ENCODE data around the gene NEDD4L. TPM values are rescaled to one million over a fixed set of nuclear protein-coding genes. Genes with fewer than 3 reads are reported as not detected.

Gene NEDD4L
- total and polyA plus RNA-seq, 2 donors (not counting 1 experiment from before 2014, with no cell fraction given) = 10.3 to 25.7 TPM

GRCh38 chr18:58288921-58289797 lies 245.1 kb downstream of the NEDD4L start:
- ATAC-seq (ENCODE audit: low read depth) (peak; percentile 33), DNase-seq (no peak)
- Histone ChIP-seq H2AFZ (ENCODE audit: insufficient read depth, low read depth, low read length, poor library complexity, severe bottlenecking) (no peak overlapping the region), H3K27ac (ENCODE audit: low read length in 2 of 2) (no peak overlapping the region), H3K4me1 (ENCODE audit: control insufficient read depth in 2 of 2, insufficient read depth in 2 of 2, low read length in 2 of 2) (peaks cover 9 to 10% of the 10 kb centered on the region in 2 donors), H3K4me2 (replicated peaks; ENCODE audit: low read depth, low read length, poor library complexity, severe bottlenecking) (no peak overlapping the region), H3K79me2 (ENCODE audit: control insufficient read depth, insufficient read depth, low read length) (no peaks in the 10 kb centered on the region), H3K9ac (ENCODE audit: low read length) (no peak overlapping the region), H3K36me3 (replicated peaks in 1 of 2; ENCODE audit: control extremely low read depth in 1 of 2, control insufficient read depth in 1 of 2, extremely low read depth in 1 of 2, insufficient read depth in 2 of 2, low read length in 1 of 2) (no peaks in the 10 kb centered on the region), H3K27me3 (replicated peaks in 1 of 4; ENCODE audit: control extremely low read depth in 1 of 4, control insufficient read depth in 3 of 4, insufficient read depth in 4 of 4, low read length in 3 of 4) (no peaks in the 10 kb centered on the region), H4K20me1 (ENCODE audit: control insufficient read depth, insufficient read depth, low read length, poor library complexity, severe bottlenecking) (no peaks in the 10 kb centered on the region), H3K9me3 (ENCODE audit: control extremely low read depth in 1 of 3, control insufficient read depth in 2 of 3, insufficient read depth in 1 of 3, low read length in 2 of 3) (no peaks in the 10 kb centered on the region), H3K4me3 (ENCODE audit: control extremely low read depth in 1 of 5, extremely low read depth in 1 of 5, insufficient read depth in 1 of 5, low read depth in 2 of 5, low read length in 4 of 5) (no peak overlapping the region)
- Mint-ChIP-seq H3K4me1 (peaks cover 28% of the 10 kb centered on the region), H3K9me3 (ENCODE audit: insufficient read depth) (no peaks in the 10 kb centered on the region), H3K27me3 (no peaks in the 10 kb centered on the region), H3K27ac (no peak overlapping the region), H3K4me3 (no peak overlapping the region)
- WGBS (ENCODE audit: insufficient coverage) = 72% methylated on average over 4 of the region's 10 CpGs
- ChIA-PET POLR2A (interaction anchor here (1.0 kb wide), 1 partner anchor 451 kb away, joined by 3 read pairs; no protein-coding TSS in a partner anchor), CTCF (interaction anchor here (0.7 kb wide), 1 partner anchor 30 kb away, joined by 3 read pairs; no protein-coding TSS in a partner anchor)
- intact Hi-C loops (cut with micrococcal nuclease) = no loop called here
- no peak for TF ChIP-seq CTCF (IDR thresholded peaks at IDR 0.05)
- no peak for TF ChIP-seq EZH2 (IDR thresholded peaks at IDR 0.05; ENCODE audit: borderline replicate concordance, insufficient read depth, low read depth, low read length, poor library complexity, severe bottlenecking)

- no peaks in the 10 kb centered on the region for H3K27me3 ChIP-seq (replicated peaks in 1 of 4; ENCODE audit: control extremely low read depth in 1 of 4, control insufficient read depth in 3 of 4, insufficient read depth in 4 of 4, low read length in 3 of 4)
- no peak overlapping the region for H2AFZ ChIP-seq (ENCODE audit: insufficient read depth, low read depth, low read length, poor library complexity, severe bottlenecking)
- H4K20me1 ChIP-seq (ENCODE audit: control insufficient read depth, insufficient read depth, low read length, poor library complexity, severe bottlenecking) = no peaks in the 10 kb centered on the region
- H3K4me3 Mint-ChIP-seq = no peak overlapping the region
- H3K27ac ChIP-seq (ENCODE audit: low read length in 2 of 2) = no peak overlapping the region
- ATAC-seq (ENCODE audit: low read depth) (no peak), DNase-seq (no peak)
- ChIA-PET POLR2A (interaction anchor here (1.0 kb wide), 1 partner anchor 452 kb away, joined by 3 read pairs; no protein-coding TSS in a partner anchor), CTCF (no interaction called here)
- no peak overlapping the region for H3K4me3 ChIP-seq (ENCODE audit: control extremely low read depth in 1 of 5, extremely low read depth in 1 of 5, insufficient read depth in 1 of 5, low read depth in 2 of 5, low read length in 4 of 5)
- intact Hi-C loops (cut with micrococcal nuclease) = no loop called here
- 95% methylated on average over 2 of the region's 5 CpGs for WGBS (ENCODE audit: insufficient coverage)
- H3K9me3 ChIP-seq (ENCODE audit: control extremely low read depth in 1 of 3, control insufficient read depth in 2 of 3, insufficient read depth in 1 of 3, low read length in 2 of 3) = no peaks in the 10 kb centered on the region
- H3K9ac ChIP-seq (ENCODE audit: low read length) = no peak overlapping the region
- H3K27me3 Mint-ChIP-seq = no peaks in the 10 kb centered on the region
- H3K27ac Mint-ChIP-seq = no peak overlapping the region
- H3K9me3 Mint-ChIP-seq (ENCODE audit: insufficient read depth) = no peaks in the 10 kb centered on the region
- H3K4me1 Mint-ChIP-seq = peaks cover 28% of the 10 kb centered on the region
- H3K4me1 ChIP-seq (ENCODE audit: control insufficient read depth in 2 of 2, insufficient read depth in 2 of 2, low read length in 2 of 2) = peaks cover 9 to 10% of the 10 kb centered on the region in 2 donors
- no peak overlapping the region for H3K4me2 ChIP-seq (replicated peaks; ENCODE audit: low read depth, low read length, poor library complexity, severe bottlenecking)
- no peaks in the 10 kb centered on the region for H3K79me2 ChIP-seq (ENCODE audit: control insufficient read depth, insufficient read depth, low read length)
- no peaks in the 10 kb centered on the region for H3K36me3 ChIP-seq (replicated peaks in 1 of 2; ENCODE audit: control extremely low read depth in 1 of 2, control insufficient read depth in 1 of 2, extremely low read depth in 1 of 2, insufficient read depth in 2 of 2, low read length in 1 of 2)
- no peak for TF ChIP-seq CTCF (IDR thresholded peaks at IDR 0.05)
- no peak for TF ChIP-seq EZH2 (IDR thresholded peaks at IDR 0.05; ENCODE audit: borderline replicate concordance, insufficient read depth, low read depth, low read length, poor library complexity, severe bottlenecking)
Measured at GRCh38 chr18:58290116-58290695, 246.2 kb downstream of the NEDD4L start.

All from B cell (primary cell).